ENCODE results near the gene RPTOR.

Gene RPTOR

GRCh38 chr17:80637048-80637781 is 92.6 kb downstream of the RPTOR start:
- no peak for DNase-seq

DNA sequence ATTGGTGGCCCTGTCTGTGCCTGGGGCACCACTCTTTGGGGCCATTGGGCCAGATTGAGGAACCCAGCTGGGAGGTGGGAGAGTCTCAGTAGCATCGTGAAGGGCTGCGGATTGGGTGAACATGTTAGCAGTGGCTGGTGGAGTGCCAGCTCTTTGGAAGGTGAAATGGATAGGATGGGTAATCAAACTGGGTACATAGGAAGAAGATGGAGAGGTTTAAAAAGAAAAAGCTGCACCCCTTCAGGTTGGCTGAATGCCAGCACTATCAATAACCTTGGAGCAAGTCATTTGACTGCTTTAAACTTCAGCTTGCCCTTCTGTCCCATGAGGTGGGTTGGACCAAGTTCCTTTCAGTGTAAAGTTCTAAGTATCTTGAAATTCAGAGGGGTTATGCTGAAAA is 95.0 kb downstream of the RPTOR start:
- DNase-seq: no peak

DNA sequence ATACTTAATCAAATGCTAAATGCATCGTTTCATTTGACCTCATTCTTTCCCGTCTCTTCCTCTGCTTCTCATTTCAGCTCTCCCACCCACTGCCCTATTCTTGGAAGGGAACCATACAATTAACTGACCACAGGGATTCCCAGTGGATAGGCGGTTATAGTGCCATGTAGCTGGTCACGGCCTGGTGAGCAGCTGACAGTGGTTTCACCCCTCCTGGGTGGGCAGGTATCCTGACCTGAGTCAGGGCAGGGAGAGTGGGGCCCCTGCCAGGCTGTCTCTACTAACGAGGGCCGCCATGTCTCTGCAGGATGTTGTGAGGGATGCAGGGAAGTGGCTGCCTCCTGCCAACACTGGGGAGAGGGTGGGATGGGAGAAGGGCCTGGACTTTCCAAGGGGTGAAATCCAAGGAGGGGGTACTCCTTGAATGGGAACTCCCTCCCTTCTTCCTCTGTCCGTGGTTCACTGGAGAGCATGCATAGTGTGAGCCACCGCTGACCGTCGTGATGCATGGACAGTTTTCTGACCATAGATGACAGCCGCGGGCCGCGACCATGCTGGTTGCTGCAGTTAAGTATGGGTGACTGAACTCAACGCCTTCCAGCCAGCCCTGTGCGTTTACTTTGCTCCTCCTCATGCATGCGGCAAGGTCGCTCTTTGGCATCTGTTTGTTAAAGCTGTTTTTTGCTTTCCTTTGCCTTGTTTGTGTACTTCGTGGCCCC is 95.9 kb downstream of the RPTOR start:
- DNase-seq: no peak

DNA sequence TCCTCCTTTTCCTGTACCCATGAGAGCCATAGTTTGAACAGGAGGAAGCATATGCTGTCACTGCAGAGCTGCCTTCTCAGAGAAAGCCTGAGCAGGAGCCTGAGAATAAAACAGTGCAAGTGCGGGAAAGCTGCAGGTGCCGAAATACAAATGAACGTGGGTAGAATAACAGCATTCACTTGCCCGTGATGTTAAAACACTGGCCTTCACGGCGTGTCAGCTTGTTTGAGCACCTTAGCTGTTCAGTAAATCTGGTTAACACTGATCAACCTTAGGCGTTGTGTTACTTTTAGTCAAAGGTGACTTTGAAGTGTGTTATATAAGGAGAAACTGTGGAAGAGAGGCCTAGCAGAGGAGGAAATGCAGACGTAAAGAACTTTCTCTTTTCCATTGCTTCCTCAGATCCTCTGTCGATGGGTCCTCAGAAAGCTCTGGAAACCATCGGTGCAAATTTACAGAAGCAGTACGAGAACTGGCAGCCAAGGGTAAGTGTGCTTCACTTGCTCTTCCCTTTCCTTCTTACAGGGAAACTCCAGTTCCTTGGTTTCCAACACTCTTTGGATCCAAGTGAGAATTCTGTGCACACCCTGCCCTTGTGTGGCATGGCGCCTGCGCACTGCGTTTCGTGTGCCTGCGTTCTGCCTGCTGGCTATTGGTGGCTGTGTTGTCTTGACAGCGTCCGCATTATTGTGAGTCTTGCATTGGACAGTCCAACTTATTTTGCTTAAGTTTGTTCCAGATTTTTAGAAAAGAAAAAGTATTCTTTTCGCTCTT is 98.9 kb downstream of the RPTOR start:
- no peak for DNase-seq

DNA sequence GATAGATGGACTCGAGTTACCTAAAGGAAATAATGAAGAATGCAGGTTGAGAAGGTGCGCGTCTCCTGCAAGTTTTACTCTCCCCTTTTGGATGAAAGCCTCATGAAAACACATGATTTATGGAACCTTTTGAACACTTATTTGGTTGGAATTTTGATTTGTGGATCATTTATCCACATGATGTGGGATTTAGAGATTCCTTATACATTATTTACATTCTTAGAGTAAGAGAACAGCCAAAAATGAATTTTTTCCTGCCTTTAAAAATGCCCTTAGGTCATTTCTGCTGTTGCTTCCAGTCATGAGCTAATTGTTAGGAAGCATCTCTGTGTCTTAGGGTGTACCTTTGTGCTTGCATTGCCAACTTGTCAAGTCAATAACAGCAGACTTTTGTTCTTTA is 99.9 kb downstream of the RPTOR start:
- DNase-seq: no peak

- peak in 3 of 56 donors; percentile 18 to 26 (median 26) for DNase-seq
Measured at GRCh38 chr17:80645706-80646325, 101.2 kb downstream of the RPTOR start.

DNA sequence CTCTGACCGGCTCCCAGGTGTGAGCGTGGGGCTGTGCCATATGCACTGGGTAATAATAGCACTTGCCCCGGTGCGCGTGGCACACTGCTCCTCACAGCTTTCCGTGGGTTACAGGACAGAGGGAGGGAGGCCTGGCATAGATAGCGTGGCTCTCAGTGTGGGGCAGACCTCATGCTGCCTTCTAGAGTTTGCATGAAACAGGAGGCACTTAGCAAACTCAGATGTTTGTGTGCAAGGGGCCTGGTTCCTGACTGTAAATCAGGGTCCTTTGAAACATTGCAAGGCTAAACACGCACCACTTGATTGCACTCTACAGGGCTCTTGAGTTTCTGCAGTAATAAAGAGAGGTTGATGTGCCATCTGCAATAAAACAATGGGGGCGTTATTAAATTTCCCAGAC is 101.7 kb downstream of the RPTOR start:
- DNase-seq: no peak

DNA sequence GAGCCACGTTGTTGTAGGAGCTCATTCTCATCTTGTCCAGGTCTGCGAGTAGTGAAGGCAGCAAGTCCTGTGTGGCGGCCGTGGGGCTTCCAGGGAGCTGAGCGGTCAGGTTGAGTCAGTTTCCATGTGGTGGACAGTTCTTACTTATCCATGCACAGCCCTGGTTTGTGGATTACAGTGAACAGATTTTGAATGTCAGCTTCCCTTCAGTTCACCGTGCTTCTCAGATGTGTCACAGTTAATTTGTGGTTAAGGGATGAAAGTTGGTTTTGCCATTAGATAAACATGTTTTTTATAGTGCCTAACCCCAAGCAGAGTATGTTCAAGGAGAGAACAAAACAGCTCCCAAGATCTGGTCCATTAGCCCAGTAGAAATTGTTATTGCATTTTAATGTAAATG is 103.1 kb downstream of the RPTOR start:
- DNase-seq: no peak

GRCh38 chr17:80649200-80649644 is 104.6 kb downstream of the RPTOR start:
- no peak for DNase-seq

DNA sequence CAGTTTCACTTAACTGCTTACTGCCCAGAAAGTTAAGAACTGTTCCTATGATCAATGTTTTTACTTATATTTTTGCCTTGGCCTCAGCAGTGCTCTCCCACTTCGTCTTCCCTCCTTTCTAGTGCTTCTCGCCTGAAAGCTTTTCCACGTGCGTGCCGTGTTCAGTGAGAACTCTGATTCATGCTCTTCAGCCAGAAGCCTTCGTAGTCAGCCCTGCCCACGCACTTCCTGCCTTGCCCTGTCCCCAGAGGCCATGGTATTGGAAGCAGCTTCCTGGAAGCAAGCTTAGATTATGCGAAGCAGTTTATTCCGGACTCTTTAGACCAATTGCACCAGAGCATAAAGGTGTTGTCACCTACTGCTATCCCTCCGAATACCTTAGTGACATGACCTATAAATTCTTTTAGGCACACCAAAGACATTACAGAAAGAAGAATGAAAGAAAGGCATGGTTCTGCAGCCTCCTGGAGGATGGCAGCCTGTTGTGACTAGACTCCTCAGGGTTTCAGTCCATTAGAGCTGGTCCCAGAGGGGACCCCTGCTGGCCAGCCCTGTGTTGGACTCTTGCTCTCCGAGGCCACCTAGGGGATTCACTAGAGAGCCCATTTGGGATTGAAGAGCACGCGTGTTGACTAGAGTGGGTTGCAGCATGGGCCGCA is 105.2 kb downstream of the RPTOR start:
- peak in 15 of 56 donors; percentile 8 to 49 (median 27) for DNase-seq

DNA sequence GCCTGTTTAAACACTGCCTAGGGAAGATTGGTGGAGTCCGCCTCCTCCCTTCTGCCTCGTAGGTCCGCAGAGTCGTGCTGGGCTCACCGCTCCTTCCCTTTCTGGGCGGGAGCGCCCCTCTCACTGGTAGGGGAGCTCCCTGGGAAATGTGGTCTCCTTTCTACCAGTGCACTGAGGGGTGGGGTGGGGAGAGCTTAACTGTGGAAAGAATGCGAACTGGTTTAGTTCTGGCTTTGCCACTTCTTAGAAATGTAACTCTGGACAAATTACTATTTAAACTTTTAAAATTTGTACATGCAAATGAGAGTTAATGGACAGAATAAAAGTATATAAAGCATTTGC is 105.7 kb downstream of the RPTOR start:
- no peak for DNase-seq

GRCh38 chr17:80650751-80651518 is 106.3 kb downstream of the RPTOR start:
- DNase-seq: no peak

- no peak for DNase-seq
Measured at GRCh38 chr17:80652756-80653330, 108.2 kb downstream of the RPTOR start.

DNA sequence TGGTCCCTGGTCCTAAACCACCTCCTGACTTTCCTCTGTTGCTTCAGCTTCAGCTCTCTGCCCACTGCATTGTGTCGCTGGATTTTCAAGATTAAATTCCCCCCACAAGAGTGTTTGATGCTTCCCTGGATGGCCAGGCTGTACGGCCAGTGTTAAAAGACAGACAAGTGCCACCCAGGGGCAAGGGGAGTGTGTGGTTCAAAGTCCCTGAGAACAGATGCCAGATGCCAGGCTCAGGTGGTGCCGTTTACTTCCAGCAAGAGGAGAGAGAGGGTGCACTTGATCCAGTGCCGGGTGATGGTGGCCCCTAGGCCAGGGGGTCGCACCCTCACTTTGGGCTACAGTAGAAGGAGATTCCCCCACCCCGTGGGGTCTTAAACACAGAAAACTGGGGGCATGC is 109.2 kb downstream of the RPTOR start:
- no peak for DNase-seq

GRCh38 chr17:80655608-80656007 is 111.0 kb downstream of the RPTOR start:
- no peak for DNase-seq

- peak in 8 of 56 donors; percentile 11 to 50 (median 22) for DNase-seq
Measured at GRCh38 chr17:80656590-80656989, 112.0 kb downstream of the RPTOR start.

DNA sequence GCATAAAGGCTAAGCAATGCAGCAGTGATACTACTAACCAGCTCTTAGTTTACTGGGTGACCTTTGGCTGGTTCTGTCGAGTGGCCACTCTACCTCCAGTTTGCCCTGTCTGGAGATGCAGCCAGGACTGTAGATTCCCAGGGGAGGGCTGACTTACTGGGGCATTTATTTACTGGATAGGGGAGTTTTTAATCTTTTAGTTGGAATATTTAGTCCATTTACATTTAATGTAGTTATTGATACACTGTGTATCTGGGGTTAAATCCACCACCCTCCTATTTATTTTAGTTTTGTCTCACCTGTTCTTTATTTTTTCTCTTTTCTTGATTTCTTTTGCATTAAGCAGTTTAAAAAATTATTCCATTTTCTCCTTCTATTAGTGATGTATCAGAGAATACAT is 112.9 kb downstream of the RPTOR start:
- DNase-seq: no peak

GRCh38 chr17:80658821-80659220 is 114.2 kb downstream of the RPTOR start:
- DNase-seq: no peak

GRCh38 chr17:80659651-80660050 is 115.0 kb downstream of the RPTOR start:
- DNase-seq: no peak
